Gastrocnemius medialis (tissue), 4 donors: ENCODE results near the gene SPTBN5.

Experiments used
- POLR2A ChIP-seq, 2 donors: fragments of 450-650 bp; IDR thresholded peaks; one replicate each; pipeline ENCODE4 v1.6.1; 2017; ENCODE audit warnings: antibody characterized with exemption in 2 of 2, mild to moderate bottlenecking in 2 of 2, moderate library complexity in 2 of 2
- TF ChIP-seq, protein P1 (sequence below), 5 experiments: fragments of 450-650 bp in 3 of 5; fragments of 200-600 bp in 2 of 5; sonication (generic) in 2 of 5; IDR thresholded peaks in 4 of 5; conservative IDR thresholded peaks in 1 of 5; 1 replicate in 4 of 5; 2 replicates in 1 of 5; pipeline ENCODE4 v1.5.1; 2016 to 2019; ENCODE audit warnings: antibody characterized with exemption in 5 of 5, mild to moderate bottlenecking in 3 of 5, moderate library complexity in 3 of 5

DNA sequence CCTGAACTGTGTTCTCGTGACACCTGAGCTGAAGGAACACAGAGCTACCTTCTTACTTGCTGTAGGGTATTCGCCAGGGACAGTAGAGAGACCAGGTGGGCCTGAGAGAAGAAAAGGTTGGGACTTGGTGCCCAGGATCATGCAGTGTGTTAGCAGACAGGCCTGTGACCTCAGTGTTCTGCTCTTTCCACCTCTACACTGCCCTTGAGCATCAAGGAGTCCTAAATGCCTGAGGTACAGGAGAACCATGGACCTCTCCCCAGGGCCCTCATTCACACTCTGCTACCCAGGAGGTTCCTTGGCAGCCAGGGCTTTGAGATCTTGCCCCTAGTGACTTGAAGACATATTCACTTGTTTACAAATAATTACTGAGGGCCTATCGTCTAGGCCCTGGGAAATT, 88.1 kb downstream of the SPTBN5 start:
- TF ChIP-seq POLR2A (IDR thresholded peaks at IDR 0.05), result no peak
- TF ChIP-seq, protein P1, sequence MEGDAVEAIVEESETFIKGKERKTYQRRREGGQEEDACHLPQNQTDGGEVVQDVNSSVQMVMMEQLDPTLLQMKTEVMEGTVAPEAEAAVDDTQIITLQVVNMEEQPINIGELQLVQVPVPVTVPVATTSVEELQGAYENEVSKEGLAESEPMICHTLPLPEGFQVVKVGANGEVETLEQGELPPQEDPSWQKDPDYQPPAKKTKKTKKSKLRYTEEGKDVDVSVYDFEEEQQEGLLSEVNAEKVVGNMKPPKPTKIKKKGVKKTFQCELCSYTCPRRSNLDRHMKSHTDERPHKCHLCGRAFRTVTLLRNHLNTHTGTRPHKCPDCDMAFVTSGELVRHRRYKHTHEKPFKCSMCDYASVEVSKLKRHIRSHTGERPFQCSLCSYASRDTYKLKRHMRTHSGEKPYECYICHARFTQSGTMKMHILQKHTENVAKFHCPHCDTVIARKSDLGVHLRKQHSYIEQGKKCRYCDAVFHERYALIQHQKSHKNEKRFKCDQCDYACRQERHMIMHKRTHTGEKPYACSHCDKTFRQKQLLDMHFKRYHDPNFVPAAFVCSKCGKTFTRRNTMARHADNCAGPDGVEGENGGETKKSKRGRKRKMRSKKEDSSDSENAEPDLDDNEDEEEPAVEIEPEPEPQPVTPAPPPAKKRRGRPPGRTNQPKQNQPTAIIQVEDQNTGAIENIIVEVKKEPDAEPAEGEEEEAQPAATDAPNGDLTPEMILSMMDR (IDR thresholded peaks at IDR 0.05 in 4 of 5, conservative IDR thresholded peaks at IDR 0.05 in 1 of 5), result no peak
